A549 (cell line): ENCODE results near the gene OR8B8.

Experiments
- BHLHE40 ChIP-seq: IDR thresholded peaks from 2 replicates; pipeline ENCODE4 v1.6.1; 2012; ENCODE audit warnings: low read depth, low read length, inconsistent platforms
- CBX8 ChIP-seq: fragments of 200-600 bp; sonication (generic); IDR thresholded peaks from 2 replicates; pipeline ENCODE4 v1.6.1; 2016
- E2F6 ChIP-seq: IDR thresholded peaks from 2 replicates; pipeline ENCODE4 v1.6.1; 2012; ENCODE audit warnings: low read depth, borderline replicate concordance
- EP300 ChIP-seq, 2 experiments: fragments of >200 bp; sonication (Bioruptor Twin); formaldehyde crosslinking; IDR thresholded peaks; 2 replicates in 1 of 2; 3 replicates in 1 of 2; pipeline ENCODE4 v1.6.1; 2016 to 2017
- FOSL2 ChIP-seq, 2 experiments: fragments of 450-650 bp in 1 of 2; fragments of >200 bp in 1 of 2; sonication (Bioruptor Twin) in 1 of 2; formaldehyde crosslinking; IDR thresholded peaks; 2 replicates each; pipeline versions ENCODE4 v1.5.0 to v1.6.1; 2016 to 2020; ENCODE audit warnings: mild to moderate bottlenecking in 1 of 2, moderate library complexity in 1 of 2
- GATA3 ChIP-seq: IDR thresholded peaks from 2 replicates; pipeline ENCODE4 v1.6.1; 2012; ENCODE audit warnings: borderline replicate concordance
- HOXA7 ChIP-seq: fragments of 250-450 bp; sonication (Bioruptor Pico); IDR thresholded peaks from 2 replicates; pipeline ENCODE4 v1.5.0; 2020; ENCODE audit warnings: mild to moderate bottlenecking, moderate library complexity
- KDM1A ChIP-seq: fragments of 200-600 bp; sonication (generic); IDR thresholded peaks from 2 replicates; pipeline ENCODE4 v1.6.1; 2016; ENCODE audit warnings: low read depth, mild to moderate bottlenecking
- MAFK ChIP-seq: fragments of 450-650 bp; IDR thresholded peaks from 2 replicates; pipeline ENCODE4 v1.6.1; 2014; ENCODE audit not compliant: partially characterized antibody
- MAX ChIP-seq: IDR thresholded peaks from 2 replicates; pipeline ENCODE4 v1.6.1; 2012
- POLR2A ChIP-seq: IDR thresholded peaks from 2 replicates; pipeline ENCODE4 v1.6.1; 2012; ENCODE audit warnings: mild to moderate bottlenecking, low read length
- REST ChIP-seq: fragments of 200-600 bp; sonication (generic); IDR thresholded peaks from 2 replicates; pipeline ENCODE4 v1.6.1; 2016; ENCODE audit warnings: antibody characterized with exemption, mild to moderate bottlenecking, moderate library complexity
- TF ChIP-seq, protein P1 (sequence below): fragments of >200 bp; sonication (Bioruptor Twin); formaldehyde crosslinking; IDR thresholded peaks from 3 replicates; pipeline ENCODE4 v1.5.1; 2016

DNA sequence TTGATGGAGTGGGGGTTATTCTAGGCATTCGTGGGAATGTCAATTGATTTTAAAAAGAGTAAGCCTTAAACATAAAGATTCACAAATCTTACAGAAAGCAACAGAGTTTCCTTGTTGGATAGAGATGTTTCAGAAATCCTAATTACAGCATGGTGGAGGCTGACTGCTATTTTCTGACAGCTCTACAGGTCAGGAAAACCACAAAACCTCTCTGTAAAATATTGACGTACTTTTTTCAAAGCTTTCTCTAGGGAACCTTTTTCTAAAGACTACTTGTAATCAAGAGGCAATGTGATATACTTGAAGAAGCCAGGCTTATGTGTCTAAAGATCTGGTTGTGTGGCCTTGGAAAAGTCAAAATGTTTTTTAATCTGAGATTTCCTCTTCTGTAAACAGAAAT lies 9.1 kb upstream of the OR8B8 start:
- TF ChIP-seq, protein P1, sequence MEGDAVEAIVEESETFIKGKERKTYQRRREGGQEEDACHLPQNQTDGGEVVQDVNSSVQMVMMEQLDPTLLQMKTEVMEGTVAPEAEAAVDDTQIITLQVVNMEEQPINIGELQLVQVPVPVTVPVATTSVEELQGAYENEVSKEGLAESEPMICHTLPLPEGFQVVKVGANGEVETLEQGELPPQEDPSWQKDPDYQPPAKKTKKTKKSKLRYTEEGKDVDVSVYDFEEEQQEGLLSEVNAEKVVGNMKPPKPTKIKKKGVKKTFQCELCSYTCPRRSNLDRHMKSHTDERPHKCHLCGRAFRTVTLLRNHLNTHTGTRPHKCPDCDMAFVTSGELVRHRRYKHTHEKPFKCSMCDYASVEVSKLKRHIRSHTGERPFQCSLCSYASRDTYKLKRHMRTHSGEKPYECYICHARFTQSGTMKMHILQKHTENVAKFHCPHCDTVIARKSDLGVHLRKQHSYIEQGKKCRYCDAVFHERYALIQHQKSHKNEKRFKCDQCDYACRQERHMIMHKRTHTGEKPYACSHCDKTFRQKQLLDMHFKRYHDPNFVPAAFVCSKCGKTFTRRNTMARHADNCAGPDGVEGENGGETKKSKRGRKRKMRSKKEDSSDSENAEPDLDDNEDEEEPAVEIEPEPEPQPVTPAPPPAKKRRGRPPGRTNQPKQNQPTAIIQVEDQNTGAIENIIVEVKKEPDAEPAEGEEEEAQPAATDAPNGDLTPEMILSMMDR: no peak
- TF ChIP-seq MAFK (no peak), MAX (no peak), POLR2A (no peak), GATA3 (no peak), FOSL2 (IDR thresholded peaks at IDR 0.05) (no peak), FOSL2 (CRISPR knock-in tag; IDR thresholded peaks at IDR 0.05) (no peak), E2F6 (no peak), KDM1A (no peak), BHLHE40 (no peak), EP300 (IDR thresholded peaks at IDR 0.05) (no peak), CBX8 (no peak), REST (no peak), HOXA7 (CRISPR knock-in tag) (no peak)
